ENCODE data around the gene PDHA2. TPM values are rescaled to one million over a fixed set of nuclear protein-coding genes. Genes with fewer than 3 reads are reported as not detected.

The PDHA2 gene
- total and polyA plus RNA-seq, 2 donors (not counting 1 experiment from before 2014, with no cell fraction given), result not detected

DNA sequence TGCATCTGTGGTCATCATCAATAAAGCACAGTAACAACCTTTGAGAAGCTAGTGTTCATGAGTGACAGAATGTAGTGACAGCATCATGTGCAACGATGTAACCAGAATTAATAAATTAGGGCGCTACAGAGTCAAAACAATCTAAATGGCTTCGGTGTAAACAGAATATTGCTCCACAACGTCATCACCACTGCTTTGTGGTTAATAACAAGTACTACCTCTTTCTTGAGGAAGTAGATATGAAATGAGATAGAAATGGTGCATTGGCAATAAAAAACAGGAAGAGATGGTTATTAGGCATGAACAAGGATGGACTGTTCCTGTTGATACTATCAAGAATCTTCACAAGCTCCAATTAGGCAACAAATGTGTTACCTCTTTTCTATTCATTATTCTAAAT is 8.7 kb upstream of the PDHA2 start:
- H3K27me3 Mint-ChIP-seq, result no peaks in the 10 kb centered on the region
- Histone ChIP-seq H3K4me2 (replicated peaks; ENCODE audit: low read depth, low read length, poor library complexity, severe bottlenecking) (no peak overlapping the region), H4K20me1 (ENCODE audit: control insufficient read depth, insufficient read depth, low read length, poor library complexity, severe bottlenecking) (no peaks in the 10 kb centered on the region), H3K9ac (ENCODE audit: low read length) (no peak overlapping the region), H3K9me3 (ENCODE audit: control extremely low read depth in 1 of 3, control insufficient read depth in 2 of 3, insufficient read depth in 1 of 3, low read length in 2 of 3) (no peaks in the 10 kb centered on the region), H3K4me1 (ENCODE audit: control insufficient read depth in 2 of 2, insufficient read depth in 2 of 2, low read length in 2 of 2) (no peaks in the 10 kb centered on the region), H2AFZ (ENCODE audit: insufficient read depth, low read depth, low read length, poor library complexity, severe bottlenecking) (no peak overlapping the region), H3K4me3 (ENCODE audit: control extremely low read depth in 1 of 5, extremely low read depth in 1 of 5, insufficient read depth in 1 of 5, low read depth in 2 of 5, low read length in 4 of 5) (no peak overlapping the region), H3K27me3 (replicated peaks in 1 of 4; ENCODE audit: control extremely low read depth in 1 of 4, control insufficient read depth in 3 of 4, insufficient read depth in 4 of 4, low read length in 3 of 4) (no peaks in the 10 kb centered on the region), H3K36me3 (replicated peaks in 1 of 2; ENCODE audit: control extremely low read depth in 1 of 2, control insufficient read depth in 1 of 2, extremely low read depth in 1 of 2, insufficient read depth in 2 of 2, low read length in 1 of 2) (no peaks in the 10 kb centered on the region), H3K27ac (ENCODE audit: low read length in 2 of 2) (no peak overlapping the region), H3K79me2 (ENCODE audit: control insufficient read depth, insufficient read depth, low read length) (no peaks in the 10 kb centered on the region)
- no peaks in the 10 kb centered on the region for H3K4me1 Mint-ChIP-seq
- intact Hi-C loops (cut with micrococcal nuclease), result no loop called here
- DNase-seq (no peak), ATAC-seq (ENCODE audit: low read depth) (no peak)
- POLR2A ChIA-PET, result no interaction called here
- CTCF ChIA-PET, result no interaction called here
- TF ChIP-seq, protein P1, sequence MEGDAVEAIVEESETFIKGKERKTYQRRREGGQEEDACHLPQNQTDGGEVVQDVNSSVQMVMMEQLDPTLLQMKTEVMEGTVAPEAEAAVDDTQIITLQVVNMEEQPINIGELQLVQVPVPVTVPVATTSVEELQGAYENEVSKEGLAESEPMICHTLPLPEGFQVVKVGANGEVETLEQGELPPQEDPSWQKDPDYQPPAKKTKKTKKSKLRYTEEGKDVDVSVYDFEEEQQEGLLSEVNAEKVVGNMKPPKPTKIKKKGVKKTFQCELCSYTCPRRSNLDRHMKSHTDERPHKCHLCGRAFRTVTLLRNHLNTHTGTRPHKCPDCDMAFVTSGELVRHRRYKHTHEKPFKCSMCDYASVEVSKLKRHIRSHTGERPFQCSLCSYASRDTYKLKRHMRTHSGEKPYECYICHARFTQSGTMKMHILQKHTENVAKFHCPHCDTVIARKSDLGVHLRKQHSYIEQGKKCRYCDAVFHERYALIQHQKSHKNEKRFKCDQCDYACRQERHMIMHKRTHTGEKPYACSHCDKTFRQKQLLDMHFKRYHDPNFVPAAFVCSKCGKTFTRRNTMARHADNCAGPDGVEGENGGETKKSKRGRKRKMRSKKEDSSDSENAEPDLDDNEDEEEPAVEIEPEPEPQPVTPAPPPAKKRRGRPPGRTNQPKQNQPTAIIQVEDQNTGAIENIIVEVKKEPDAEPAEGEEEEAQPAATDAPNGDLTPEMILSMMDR (IDR thresholded peaks at IDR 0.05), result no peak
- no peak for TF ChIP-seq EZH2 (IDR thresholded peaks at IDR 0.05; ENCODE audit: borderline replicate concordance, insufficient read depth, low read depth, low read length, poor library complexity, severe bottlenecking)
- H3K9me3 Mint-ChIP-seq (ENCODE audit: insufficient read depth), result no peaks in the 10 kb centered on the region
- no CpG with 5 or more reads among the region's 4 CpGs for WGBS (ENCODE audit: insufficient coverage)
- no peak overlapping the region for H3K27ac Mint-ChIP-seq
- H3K4me3 Mint-ChIP-seq, result no peak overlapping the region

DNA sequence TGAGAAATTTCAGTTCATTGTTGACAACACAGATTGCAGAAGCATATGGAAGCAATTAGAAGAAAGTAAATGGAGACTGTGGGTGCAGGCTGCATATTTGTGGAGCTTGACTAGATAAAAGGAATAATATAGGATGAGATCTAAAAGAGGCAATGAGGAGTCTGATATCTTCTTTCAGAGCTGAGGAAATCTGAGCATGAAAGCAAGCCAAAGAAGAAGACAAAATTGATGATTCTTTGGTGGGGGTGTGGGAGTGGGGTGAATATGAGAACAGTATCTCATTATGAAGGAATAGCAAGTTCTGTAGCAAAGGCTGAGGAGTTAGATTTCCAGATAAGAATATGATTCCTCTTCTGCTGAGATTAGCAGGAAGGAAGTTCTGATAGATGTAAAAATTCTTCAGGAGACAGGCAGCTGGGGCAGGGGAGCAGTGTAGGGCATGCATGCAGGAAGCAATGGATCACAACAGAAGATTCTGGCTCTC is 6.1 kb upstream of the PDHA2 start:
- TF ChIP-seq EZH2 (IDR thresholded peaks at IDR 0.05; ENCODE audit: borderline replicate concordance, insufficient read depth, low read depth, low read length, poor library complexity, severe bottlenecking), result no peak
- TF ChIP-seq, protein P1 (IDR thresholded peaks at IDR 0.05), result no peak
- Mint-ChIP-seq H3K9me3 (ENCODE audit: insufficient read depth) (no peaks in the 10 kb centered on the region), H3K4me3 (no peak overlapping the region), H3K4me1 (no peaks in the 10 kb centered on the region), H3K27ac (no peak overlapping the region), H3K27me3 (no peaks in the 10 kb centered on the region)
- no peak overlapping the region for H3K4me2 ChIP-seq (replicated peaks; ENCODE audit: low read depth, low read length, poor library complexity, severe bottlenecking)
- no peaks in the 10 kb centered on the region for H3K9me3 ChIP-seq (ENCODE audit: control extremely low read depth in 1 of 3, control insufficient read depth in 2 of 3, insufficient read depth in 1 of 3, low read length in 2 of 3)
- POLR2A ChIA-PET, result no interaction called here
- no peak overlapping the region for H3K27ac ChIP-seq (ENCODE audit: low read length in 2 of 2)
- no peaks in the 10 kb centered on the region for H3K79me2 ChIP-seq (ENCODE audit: control insufficient read depth, insufficient read depth, low read length)
- ATAC-seq (ENCODE audit: low read depth) (no peak), DNase-seq (no peak)
- no peaks in the 10 kb centered on the region for H3K36me3 ChIP-seq (replicated peaks in 1 of 2; ENCODE audit: control extremely low read depth in 1 of 2, control insufficient read depth in 1 of 2, extremely low read depth in 1 of 2, insufficient read depth in 2 of 2, low read length in 1 of 2)
- CTCF ChIA-PET, result no interaction called here
- intact Hi-C loops (cut with micrococcal nuclease), result no loop called here
- no peak overlapping the region for H3K4me3 ChIP-seq (ENCODE audit: control extremely low read depth in 1 of 5, extremely low read depth in 1 of 5, insufficient read depth in 1 of 5, low read depth in 2 of 5, low read length in 4 of 5)
- no peaks in the 10 kb centered on the region for H3K4me1 ChIP-seq (ENCODE audit: control insufficient read depth in 2 of 2, insufficient read depth in 2 of 2, low read length in 2 of 2)
- H2AFZ ChIP-seq (ENCODE audit: insufficient read depth, low read depth, low read length, poor library complexity, severe bottlenecking), result no peak overlapping the region
- H3K27me3 ChIP-seq (replicated peaks in 1 of 4; ENCODE audit: control extremely low read depth in 1 of 4, control insufficient read depth in 3 of 4, insufficient read depth in 4 of 4, low read length in 3 of 4), result no peaks in the 10 kb centered on the region
- H3K9ac ChIP-seq (ENCODE audit: low read length), result no peak overlapping the region
- no peaks in the 10 kb centered on the region for H4K20me1 ChIP-seq (ENCODE audit: control insufficient read depth, insufficient read depth, low read length, poor library complexity, severe bottlenecking)
